CD14-positive monocyte (primary cell): ENCODE measurements around the gene ABCA2. TPM values are rescaled to one million over a fixed set of nuclear protein-coding genes. Genes with fewer than 3 reads are reported as not detected.

Experiments
- DNase-seq, 3 donors: peaks; one replicate each; pipeline ENCODE4 v3.0.0-alpha.2; 2011 to 2022
- H2AFZ ChIP-seq: 2 replicates; pipeline ENCODE4 v1.6.0; 2012; ENCODE audit warnings: mild to moderate bottlenecking, low read depth, low read length, inconsistent platforms; ENCODE audit not compliant: insufficient read depth, poor library complexity, severe bottlenecking
- H3K27ac ChIP-seq, 2 donors: 1 replicate in 1 of 2; 2 replicates in 1 of 2; pipeline ENCODE4 v1.5.1; 2012 to 2013; ENCODE audit warnings: low read length in 2 of 2, control low read depth in 1 of 2, inconsistent platforms in 1 of 2, low read depth in 1 of 2, mild to moderate bottlenecking in 1 of 2
- H3K27me3 ChIP-seq, 2 donors: one replicate each; pipeline versions ENCODE4 v1.6.0 to v1.6.1; 2011 to 2013; ENCODE audit warnings: low read length in 2 of 2; ENCODE audit not compliant: control insufficient read depth in 2 of 2, insufficient read depth in 2 of 2
- H3K36me3 ChIP-seq, 2 donors: replicated peaks in 1 of 2; 1 replicate in 1 of 2; 2 replicates in 1 of 2; pipeline versions ENCODE4 v1.5.1 to v1.6.1; 2012 to 2013; ENCODE audit warnings: low read length in 2 of 2, control low read depth in 1 of 2, inconsistent platforms in 1 of 2, mild to moderate bottlenecking in 1 of 2; ENCODE audit not compliant: insufficient read depth in 2 of 2, control insufficient read depth in 1 of 2
- H3K4me1 ChIP-seq, 2 donors: 1 replicate in 1 of 2; 2 replicates in 1 of 2; pipeline versions ENCODE4 v1.5.1 to v1.6.1; 2012 to 2013; ENCODE audit warnings: low read length in 2 of 2, control low read depth in 1 of 2, inconsistent platforms in 1 of 2, mild to moderate bottlenecking in 1 of 2, moderate library complexity in 1 of 2; ENCODE audit not compliant: insufficient read depth in 2 of 2, control insufficient read depth in 1 of 2
- H3K4me2 ChIP-seq: replicated peaks from 2 replicates; pipeline ENCODE3; 2012; ENCODE audit warnings: low read length, moderate library complexity, mild to moderate bottlenecking; ENCODE audit not compliant: poor library complexity, severe bottlenecking; ENCODE audit errors: extremely low read depth
- H3K4me3 ChIP-seq, 3 experiments: fragments of 200-600 bp in 1 of 3; sonication (generic) in 1 of 3; replicated peaks in 1 of 3; 1 replicate in 2 of 3; 2 replicates in 1 of 3; pipeline ENCODE4 v1.5.1; 2011 to 2013; ENCODE audit warnings: low read length in 3 of 3, mild to moderate bottlenecking in 3 of 3, control low read depth in 2 of 3, low read depth in 2 of 3, inconsistent platforms in 1 of 3, moderate library complexity in 1 of 3
- H3K79me2 ChIP-seq: 2 replicates; pipeline ENCODE4 v1.6.0; 2012; ENCODE audit warnings: mild to moderate bottlenecking, control low read depth, inconsistent platforms, low read length, moderate library complexity; ENCODE audit not compliant: insufficient read depth
- H3K9ac ChIP-seq: 2 replicates; pipeline ENCODE4 v1.6.0; 2017; ENCODE audit warnings: low read length, mild to moderate bottlenecking; ENCODE audit not compliant: insufficient read depth, poor library complexity, severe bottlenecking
- H3K9me3 ChIP-seq, 2 donors: replicated peaks in 1 of 2; 1 replicate in 1 of 2; 2 replicates in 1 of 2; pipeline versions ENCODE4 v1.5.1 to v1.6.1; 2012 to 2013; ENCODE audit warnings: low read length in 2 of 2, control low read depth in 1 of 2; ENCODE audit not compliant: control insufficient read depth in 1 of 2, insufficient read depth in 1 of 2
- H4K20me1 ChIP-seq: 2 replicates; pipeline ENCODE4 v1.6.0; 2012; ENCODE audit warnings: mild to moderate bottlenecking, low read length, control low read depth, moderate library complexity; ENCODE audit not compliant: insufficient read depth
- H3K27ac Mint-ChIP-seq, 7 donors: one replicate each; pipeline ENCODE4 v1.8.0; 2020; ENCODE audit warnings: mild to moderate bottlenecking in 7 of 7, mixed read lengths in 7 of 7, moderate library complexity in 6 of 7, inconsistent platforms in 2 of 7
- H3K27me3 Mint-ChIP-seq, 3 donors: one replicate each; pipeline ENCODE4 v1.8.0; 2021 to 2022; ENCODE audit warnings: low read depth in 3 of 3, mild to moderate bottlenecking in 3 of 3, mixed read lengths in 3 of 3, moderate library complexity in 3 of 3, inconsistent platforms in 1 of 3
- H3K36me3 Mint-ChIP-seq, 2 donors: one replicate each; pipeline ENCODE4 v1.8.0; 2020; ENCODE audit warnings: mixed read lengths in 2 of 2, inconsistent platforms in 1 of 2, mild to moderate bottlenecking in 1 of 2
- H3K4me1 Mint-ChIP-seq: one replicate; pipeline ENCODE4 v1.8.0; 2020; ENCODE audit warnings: mild to moderate bottlenecking, mixed read lengths
- H3K4me3 Mint-ChIP-seq, 2 donors: one replicate each; pipeline ENCODE4 v1.8.0; 2020; ENCODE audit warnings: mild to moderate bottlenecking in 2 of 2, mixed read lengths in 2 of 2, moderate library complexity in 1 of 2
- H3K9me3 Mint-ChIP-seq, 7 donors: one replicate each; pipeline ENCODE4 v1.8.0; 2020 to 2022; ENCODE audit warnings: mixed read lengths in 7 of 7, mild to moderate bottlenecking in 6 of 7, moderate library complexity in 6 of 7, inconsistent platforms in 2 of 7
- WGBS: methylation state at CpG from one replicate; pipeline ENCODE4 v1.1.5; 2013; ENCODE audit warnings: missing lambda C conversion rate; ENCODE audit not compliant: insufficient coverage; 5-methylcytosine and 5-hydroxymethylcytosine counted together
- intact Hi-C, 2 donors: fragments of 100-400 bp; cut with micrococcal nuclease; formaldehyde crosslinking; loops; one replicate each; pipeline versions ENCODE4 v1.15.0 to v1.15.1; 2023
- polyA plus RNA-seq, 3 donors: library from polyadenylated mRNA; depleted of rRNA in 1 of 3; unstranded in 2 of 3; stranded (reverse) in 1 of 3; fragments of 300-500 nt in 2 of 3; fragments of >200 nt in 1 of 3; fragmentation: Illumina TruSeq in 2 of 3; gene quantifications; 1 replicate in 2 of 3; 2 replicates in 1 of 3; pipeline ENCODE4 v1.2.3, GENCODE V29; 2012 to 2021
- TF ChIP-seq, protein P1 (sequence below): fragments of 200-600 bp; IDR thresholded peaks from one replicate; pipeline ENCODE4 v1.8.0; 2022; ENCODE audit warnings: antibody characterized with exemption, mild to moderate bottlenecking

The ABCA2 gene
- polyA plus RNA-seq, 3 donors = 0.18 to 30.7 (median 0.40) TPM

DNA sequence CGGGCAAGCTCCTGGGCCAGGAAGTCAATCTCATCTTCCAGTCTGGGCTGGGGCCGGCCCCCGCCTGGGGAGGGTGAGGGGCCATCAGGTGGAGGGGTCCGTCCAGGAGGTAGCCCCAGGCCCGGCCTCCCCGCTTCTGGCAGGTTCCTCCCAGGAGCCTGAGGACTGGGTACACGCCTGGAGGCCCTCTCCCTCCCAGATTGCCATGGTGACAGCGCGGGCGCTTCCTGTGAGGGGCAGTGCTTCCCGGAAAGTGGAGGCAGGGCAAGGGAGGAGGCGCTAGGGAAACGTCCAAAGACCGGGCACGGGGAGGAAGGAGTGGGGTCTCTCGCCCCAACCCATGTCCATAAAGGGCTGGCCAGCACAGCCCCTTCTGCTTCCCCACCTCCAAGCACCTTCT is 13.1 kb upstream of the ABCA2 start:
- 68% methylated on average over 5 of the region's 16 CpGs for WGBS

DNA sequence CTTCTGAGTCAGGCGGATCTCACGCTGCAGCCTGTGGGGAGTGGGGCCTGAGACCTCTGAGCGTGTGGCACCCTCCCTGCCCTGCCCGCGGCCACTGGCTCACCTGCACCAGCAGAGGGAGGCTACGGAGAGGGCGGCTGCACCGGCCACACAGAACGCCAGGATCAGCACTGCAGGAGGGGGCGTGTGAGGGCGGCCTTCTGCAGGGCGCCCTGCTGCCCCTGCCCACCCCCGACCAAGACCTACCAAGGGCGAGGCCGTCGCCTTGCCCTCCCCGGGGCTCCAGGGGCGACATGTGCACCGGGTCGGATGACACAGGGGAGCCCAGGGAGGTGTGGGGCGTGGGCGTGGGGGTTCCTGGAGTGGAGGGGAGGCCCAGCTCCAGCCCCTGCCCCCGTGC is 12.5 kb upstream of the ABCA2 start:
- H4K20me1 ChIP-seq = peaks cover 48% of the 10 kb centered on the region
- H3K4me3 ChIP-seq = no peak overlapping the region
- peaks cover 17 to 25% of the 10 kb centered on the region in 2 donors for H3K4me1 ChIP-seq
- no peak overlapping the region for H2AFZ ChIP-seq
- peaks cover 0 to 7% of the 10 kb centered on the region in 2 donors for H3K9me3 ChIP-seq
- Mint-ChIP-seq H3K9me3 (peaks cover 0 to 5% (median 2%) of the 10 kb centered on the region in 7 donors), H3K27me3 (peaks cover 24 to 31% (median 26%) of the 10 kb centered on the region in 3 donors), H3K4me1 (peaks cover 10% of the 10 kb centered on the region), H3K36me3 (peaks cover 6 to 30% of the 10 kb centered on the region in 2 donors), H3K27ac (no peak overlapping the region), H3K4me3 (peak overlapping the region in 1 of 2 donors; percentile 16)
- H3K79me2 ChIP-seq = peaks cover 8% of the 10 kb centered on the region
- H3K9ac ChIP-seq = no peak overlapping the region
- intact Hi-C loops = no loop called here
- WGBS = 92% methylated on average over 22 of the region's 23 CpGs
- peaks cover 12 to 25% of the 10 kb centered on the region in 2 donors for H3K27me3 ChIP-seq
- H3K27ac ChIP-seq = no peak overlapping the region
- TF ChIP-seq, protein P1, sequence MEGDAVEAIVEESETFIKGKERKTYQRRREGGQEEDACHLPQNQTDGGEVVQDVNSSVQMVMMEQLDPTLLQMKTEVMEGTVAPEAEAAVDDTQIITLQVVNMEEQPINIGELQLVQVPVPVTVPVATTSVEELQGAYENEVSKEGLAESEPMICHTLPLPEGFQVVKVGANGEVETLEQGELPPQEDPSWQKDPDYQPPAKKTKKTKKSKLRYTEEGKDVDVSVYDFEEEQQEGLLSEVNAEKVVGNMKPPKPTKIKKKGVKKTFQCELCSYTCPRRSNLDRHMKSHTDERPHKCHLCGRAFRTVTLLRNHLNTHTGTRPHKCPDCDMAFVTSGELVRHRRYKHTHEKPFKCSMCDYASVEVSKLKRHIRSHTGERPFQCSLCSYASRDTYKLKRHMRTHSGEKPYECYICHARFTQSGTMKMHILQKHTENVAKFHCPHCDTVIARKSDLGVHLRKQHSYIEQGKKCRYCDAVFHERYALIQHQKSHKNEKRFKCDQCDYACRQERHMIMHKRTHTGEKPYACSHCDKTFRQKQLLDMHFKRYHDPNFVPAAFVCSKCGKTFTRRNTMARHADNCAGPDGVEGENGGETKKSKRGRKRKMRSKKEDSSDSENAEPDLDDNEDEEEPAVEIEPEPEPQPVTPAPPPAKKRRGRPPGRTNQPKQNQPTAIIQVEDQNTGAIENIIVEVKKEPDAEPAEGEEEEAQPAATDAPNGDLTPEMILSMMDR = no peak
- H3K36me3 ChIP-seq = peaks cover 14 to 21% of the 10 kb centered on the region in 2 donors
- H3K4me2 ChIP-seq = no peak overlapping the region
- DNase-seq = no peak

More for the DNA sequence above, 13.1 kb upstream of the ABCA2 start:
- no peak overlapping the region for H3K27ac ChIP-seq
- peaks cover 2% of the 10 kb centered on the region for H3K79me2 ChIP-seq
- intact Hi-C loops = no loop called here
- peaks cover 14 to 25% of the 10 kb centered on the region in 2 donors for H3K4me1 ChIP-seq
- H3K36me3 Mint-ChIP-seq = peaks cover 6 to 25% of the 10 kb centered on the region in 2 donors
- H3K27ac Mint-ChIP-seq = no peak overlapping the region
- peaks cover 9% of the 10 kb centered on the region for H3K4me1 Mint-ChIP-seq
- H3K9me3 ChIP-seq = peaks cover 0 to 7% of the 10 kb centered on the region in 2 donors
- H3K4me3 ChIP-seq = no peak overlapping the region
- H3K27me3 Mint-ChIP-seq = peaks cover 24 to 33% (median 30%) of the 10 kb centered on the region in 3 donors
- no peak overlapping the region for H2AFZ ChIP-seq
- H3K9ac ChIP-seq = no peak overlapping the region
- H3K9me3 Mint-ChIP-seq = peaks cover 0 to 5% (median 2%) of the 10 kb centered on the region in 7 donors
- peaks cover 8 to 15% of the 10 kb centered on the region in 2 donors for H3K36me3 ChIP-seq
- TF ChIP-seq, protein P1 = no peak
- no peak for DNase-seq
- H3K4me3 Mint-ChIP-seq = no peak overlapping the region
- no peak overlapping the region for H3K4me2 ChIP-seq
- peaks cover 14 to 28% of the 10 kb centered on the region in 2 donors for H3K27me3 ChIP-seq
- H4K20me1 ChIP-seq = peaks cover 42% of the 10 kb centered on the region
